ENCODE measurements around the gene CPEB1.

The CPEB1 gene

GRCh38 chr15:82552861-82553260, 94.3 kb downstream of the CPEB1 start:
- no peak for TF ChIP-seq CTCF (IDR thresholded peaks at IDR 0.05)
- no peak overlapping the region for H3K27ac ChIP-seq

GRCh38 chr15:82551646-82552247, 95.4 kb downstream of the CPEB1 start:
- TF ChIP-seq CTCF (IDR thresholded peaks at IDR 0.05), result no peak
- Histone ChIP-seq H3K9me3 (no peaks in the 10 kb centered on the region), H3K27me3 (no peaks in the 10 kb centered on the region), H3K4me1 (no peaks in the 10 kb centered on the region), H3K27ac (no peak overlapping the region), H3K36me3 (peaks cover 4 to 19% (median 17%) of the 10 kb centered on the region in 3 donors), H3K4me3 (no peak overlapping the region)
- intact Hi-C loops (cut with DNase I; ENCODE audit: low total_unique reads), result no loop called here
- no peak for DNase-seq

More at GRCh38 chr15:82552861-82553260, 94.3 kb downstream of the CPEB1 start:
- no peaks in the 10 kb centered on the region for H3K4me1 ChIP-seq
- H3K4me3 ChIP-seq, result no peak overlapping the region
- intact Hi-C loops (cut with DNase I; ENCODE audit: low total_unique reads), result no loop called here
- no peak for DNase-seq
- peaks cover 4 to 19% (median 17%) of the 10 kb centered on the region in 3 donors for H3K36me3 ChIP-seq
- no peaks in the 10 kb centered on the region for H3K9me3 ChIP-seq
- H3K27me3 ChIP-seq, result no peaks in the 10 kb centered on the region

GRCh38 chr15:82549199-82549665, 97.9 kb downstream of the CPEB1 start:
- no peaks in the 10 kb centered on the region for H3K27me3 ChIP-seq
- DNase-seq, result no peak
- H3K27ac ChIP-seq, result no peak overlapping the region
- H3K4me3 ChIP-seq, result no peak overlapping the region
- intact Hi-C loops (cut with DNase I; ENCODE audit: low total_unique reads), result loop anchor here (10.0 kb wide), 2 partner anchors 96 to 656 kb away; partner anchors contain the start of genes CPEB1 and HDGFL3
- H3K36me3 ChIP-seq, result peaks cover 4 to 19% (median 17%) of the 10 kb centered on the region in 3 donors
- no peaks in the 10 kb centered on the region for H3K9me3 ChIP-seq
- TF ChIP-seq CTCF (IDR thresholded peaks at IDR 0.05), result no peak
- no peaks in the 10 kb centered on the region for H3K4me1 ChIP-seq

- TF ChIP-seq CTCF (IDR thresholded peaks at IDR 0.05), result no peak
- no peaks in the 10 kb centered on the region for H3K9me3 ChIP-seq
- H3K4me1 ChIP-seq, result no peaks in the 10 kb centered on the region
- peaks cover 4 to 19% (median 17%) of the 10 kb centered on the region in 3 donors for H3K36me3 ChIP-seq
- DNase-seq, result no peak
- no peak overlapping the region for H3K27ac ChIP-seq
- intact Hi-C loops (cut with DNase I; ENCODE audit: low total_unique reads), result loop anchor here (10.0 kb wide), 2 partner anchors 96 to 656 kb away; partner anchors contain the start of genes CPEB1 and HDGFL3
- no peak overlapping the region for H3K4me3 ChIP-seq
- no peaks in the 10 kb centered on the region for H3K27me3 ChIP-seq
Measured at GRCh38 chr15:82548700-82549099, 98.5 kb downstream of the CPEB1 start.

GRCh38 chr15:82545478-82545877, 101.7 kb downstream of the CPEB1 start:
- Histone ChIP-seq H3K27ac (no peak overlapping the region), H3K27me3 (no peaks in the 10 kb centered on the region), H3K36me3 (peaks cover 0 to 9% (median 8%) of the 10 kb centered on the region in 3 donors), H3K4me1 (peaks cover 0 to 5% (median 2%) of the 10 kb centered on the region in 4 donors), H3K4me3 (no peak overlapping the region), H3K9me3 (no peaks in the 10 kb centered on the region)
- DNase-seq, result no peak
- no peak for TF ChIP-seq CTCF (IDR thresholded peaks at IDR 0.05)
- intact Hi-C loops (cut with DNase I; ENCODE audit: low total_unique reads), result loop anchor here (10.0 kb wide), 2 partner anchors 99 to 659 kb away; partner anchors contain the start of genes CPEB1 and HDGFL3
